PFSK-1 (cell line): ENCODE data around the gene TPGS2.

ENCODE experiments used
- FOXP2 ChIP-seq: optimal IDR thresholded peaks from 2 replicates; pipeline ENCODE3; 2011; ENCODE audit warnings: borderline replicate concordance, control low read depth, inconsistent platforms; ENCODE audit not compliant: insufficient read depth; ENCODE audit errors: extremely low read length, extremely low read depth
- POLR2AphosphoS5 ChIP-seq: IDR thresholded peaks from 2 replicates; pipeline ENCODE4 v1.6.1; 2012; ENCODE audit warnings: low read depth, mild to moderate bottlenecking, control low read depth, low read length, moderate library complexity
- REST ChIP-seq, 2 experiments: IDR thresholded peaks; 2 replicates each; pipeline versions ENCODE4 v1.6.1 to v1.8.0; 2011 to 2012; ENCODE audit warnings: low read depth in 2 of 2, low read length in 2 of 2, control low read depth in 1 of 2, inconsistent platforms in 1 of 2, mild to moderate bottlenecking in 1 of 2, moderate library complexity in 1 of 2; ENCODE audit not compliant: insufficient read depth in 1 of 2
- SIN3A ChIP-seq: IDR thresholded peaks from 2 replicates; pipeline ENCODE4 v1.6.1; 2012; ENCODE audit warnings: mild to moderate bottlenecking, low read length, moderate library complexity, borderline replicate concordance; ENCODE audit not compliant: insufficient read depth
- TAF1 ChIP-seq: IDR thresholded peaks from 2 replicates; pipeline ENCODE4 v1.6.1; 2012; ENCODE audit warnings: low read length, control low read depth, borderline replicate concordance; ENCODE audit not compliant: insufficient read depth

TPGS2 gene

GRCh38 chr18:36856815-36857214, 28.0 kb upstream of the TPGS2 start:
- TF ChIP-seq SIN3A (no peak), REST (IDR thresholded peaks at IDR 0.05; ENCODE audit: insufficient read depth in 1 of 2, low read depth in 2 of 2, low read length in 2 of 2) (no peak), FOXP2 (no peak), TAF1 (no peak), POLR2AphosphoS5 (no peak)

- TF ChIP-seq TAF1 (no peak), REST (IDR thresholded peaks at IDR 0.05; ENCODE audit: insufficient read depth in 1 of 2, low read depth in 2 of 2, low read length in 2 of 2) (no peak), POLR2AphosphoS5 (no peak), SIN3A (no peak), FOXP2 (no peak)
Observed at GRCh38 chr18:36851202-36851590, 22.4 kb upstream of the TPGS2 start.

- TF ChIP-seq TAF1 (no peak), SIN3A (no peak), FOXP2 (no peak), REST (IDR thresholded peaks at IDR 0.05; ENCODE audit: insufficient read depth in 1 of 2, low read depth in 2 of 2, low read length in 2 of 2) (no peak), POLR2AphosphoS5 (no peak)
Observed at GRCh38 chr18:36850527-36851201, 21.9 kb upstream of the TPGS2 start.

GRCh38 chr18:36849288-36850006, 20.6 kb upstream of the TPGS2 start:
- TF ChIP-seq TAF1, result no peak
- TF ChIP-seq SIN3A, result no peak
- no peak for TF ChIP-seq REST (IDR thresholded peaks at IDR 0.05; ENCODE audit: insufficient read depth in 1 of 2, low read depth in 2 of 2, low read length in 2 of 2)
